ENCODE data around the gene OBSCN.
"Not testable (repeated sequence)": the region's sequence is repeated elsewhere in the genome, so short reads cannot be mapped to it uniquely, and the experiment has no call there.

Gene OBSCN

DNA sequence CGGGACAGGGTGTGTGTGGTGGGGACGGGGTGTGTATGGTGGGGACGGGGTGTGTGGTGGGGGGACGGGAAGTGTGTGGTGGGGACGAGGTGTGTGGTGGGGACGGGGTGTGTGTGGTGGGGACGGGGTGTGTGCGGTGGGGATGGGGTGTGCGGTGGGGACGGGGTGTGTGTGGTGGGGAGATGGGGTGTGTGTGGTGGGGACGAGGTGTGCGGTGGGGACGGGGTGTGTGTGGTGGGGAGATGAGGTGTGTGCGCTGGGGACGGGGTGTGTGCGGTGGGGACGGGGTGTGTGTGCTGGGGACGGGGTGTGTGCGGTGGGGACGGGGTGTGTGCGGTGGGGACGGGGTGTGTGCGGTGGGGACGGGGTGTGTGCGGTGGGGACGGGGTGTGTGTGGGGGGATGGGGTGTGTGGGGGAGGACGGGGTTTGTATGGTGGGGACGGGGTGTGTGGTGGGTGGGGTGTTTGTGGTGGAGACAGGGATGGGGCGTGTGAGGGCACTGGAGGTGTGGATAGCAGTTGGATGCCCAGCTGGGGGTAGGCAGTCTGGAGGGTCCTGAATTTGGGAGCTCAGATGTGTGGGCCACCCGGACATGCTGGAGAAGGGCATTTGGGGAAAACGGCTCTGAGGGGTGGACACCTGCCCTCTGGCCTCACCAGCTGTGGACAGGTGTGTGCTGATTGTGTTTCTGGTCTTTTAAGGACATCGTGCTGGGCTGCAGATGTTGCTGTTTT, 25.4 kb upstream of the OBSCN start:
- DNase-seq (ENCODE audit: low read depth in 2 of 2, low spot score in 1 of 2), result no peak

DNA sequence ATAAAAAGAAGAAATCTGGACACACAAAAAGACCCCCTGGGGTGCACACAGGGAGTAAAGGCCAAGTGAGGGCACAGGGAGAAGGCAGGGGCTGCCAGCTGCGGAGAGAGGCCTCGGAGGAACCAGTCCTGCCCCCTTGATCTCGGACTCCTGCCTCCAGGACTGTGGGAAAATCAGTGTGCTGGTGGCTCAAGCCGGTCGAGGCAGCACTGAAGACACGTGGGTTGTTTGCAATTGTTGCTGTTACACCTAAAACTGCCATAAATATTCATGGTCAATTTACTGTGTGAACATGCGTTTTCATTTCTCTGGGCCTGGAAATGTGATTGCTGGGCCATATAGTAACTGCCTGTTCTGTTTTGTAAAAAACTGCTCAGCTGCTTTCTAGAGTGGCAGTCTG, 23.7 kb upstream of the OBSCN start:
- no peak for DNase-seq (ENCODE audit: low read depth in 2 of 2, low spot score in 1 of 2)

DNA sequence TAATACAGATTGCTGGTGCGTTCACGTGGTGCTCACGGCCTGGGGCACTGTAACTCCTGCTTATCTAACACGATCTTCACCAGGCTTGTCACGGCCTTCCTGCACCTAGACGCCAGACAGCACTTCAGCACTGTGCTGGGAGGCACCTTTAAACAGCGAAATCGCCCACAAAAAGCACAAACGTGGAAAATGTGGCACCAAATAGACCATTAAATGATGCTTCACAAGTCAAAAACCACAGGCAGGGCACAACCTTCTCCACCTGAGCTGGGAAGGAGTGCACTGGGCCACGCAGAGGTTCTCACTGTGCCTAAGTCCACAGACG, 22.2 kb upstream of the OBSCN start:
- no peak for DNase-seq (ENCODE audit: low read depth in 2 of 2, low spot score in 1 of 2)

DNA sequence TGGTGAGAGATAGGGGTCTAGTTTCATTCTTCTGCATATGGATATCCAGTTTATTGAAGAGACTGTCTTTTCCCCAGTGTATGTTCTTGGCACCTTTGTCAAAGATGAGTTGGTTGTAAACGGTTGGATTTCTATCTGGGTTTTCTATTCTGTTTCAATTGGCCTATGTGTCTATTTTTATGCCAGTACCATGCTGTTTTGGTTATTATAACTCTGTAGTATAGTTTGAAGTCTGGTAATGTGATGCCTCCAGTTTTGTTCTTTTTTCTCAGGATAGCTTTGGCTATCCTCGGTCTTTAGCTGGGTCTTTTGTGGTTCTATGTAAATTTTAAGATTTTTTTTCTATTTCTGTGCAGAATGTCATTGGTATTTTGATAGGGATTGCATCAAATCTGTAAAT, 19.6 kb upstream of the OBSCN start:
- DNase-seq (ENCODE audit: low read depth in 2 of 2, low spot score in 1 of 2), result not testable (repeated sequence)

DNA sequence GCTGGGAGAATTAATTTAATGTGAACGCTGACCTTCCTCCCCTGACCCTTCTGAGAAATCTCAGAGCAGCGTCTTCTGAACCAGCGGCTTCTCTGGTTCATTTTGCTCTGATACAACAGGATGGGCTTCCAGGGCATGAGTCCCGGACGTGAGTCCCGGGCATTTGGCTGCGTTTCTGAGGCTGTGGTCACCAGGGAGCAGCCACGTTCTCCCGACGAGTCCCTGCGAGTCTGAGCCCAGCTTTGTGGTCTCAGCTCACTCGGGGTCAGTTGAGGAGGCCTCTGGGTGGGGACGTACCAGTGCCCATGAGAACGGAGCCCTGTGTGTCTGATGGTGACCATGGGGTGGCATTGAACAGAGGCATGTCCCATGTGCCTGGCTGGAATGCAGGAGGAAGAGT, 17.7 kb upstream of the OBSCN start:
- DNase-seq (ENCODE audit: low read depth in 2 of 2, low spot score in 1 of 2), result no peak

DNA sequence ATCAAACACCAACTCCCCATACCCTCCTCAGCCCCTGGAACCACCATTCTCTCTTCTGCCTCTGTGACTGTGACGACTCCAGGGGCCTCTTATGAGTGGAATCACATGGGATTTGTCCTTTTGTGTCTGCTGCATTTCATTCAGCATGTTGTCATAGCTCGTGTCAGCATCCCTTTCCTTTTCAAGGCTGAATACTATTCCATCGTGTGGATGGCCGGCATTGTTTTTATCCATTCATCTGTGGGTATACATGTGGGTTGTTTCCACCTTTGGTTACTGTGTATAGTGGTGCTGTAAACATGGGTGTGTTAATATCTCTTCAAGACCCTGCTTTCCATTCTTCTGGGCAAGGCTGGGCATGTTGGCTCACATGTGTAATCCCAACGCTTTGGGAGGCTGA, 17.1 kb upstream of the OBSCN start:
- DNase-seq (ENCODE audit: low read depth in 2 of 2, low spot score in 1 of 2), result no peak

DNA sequence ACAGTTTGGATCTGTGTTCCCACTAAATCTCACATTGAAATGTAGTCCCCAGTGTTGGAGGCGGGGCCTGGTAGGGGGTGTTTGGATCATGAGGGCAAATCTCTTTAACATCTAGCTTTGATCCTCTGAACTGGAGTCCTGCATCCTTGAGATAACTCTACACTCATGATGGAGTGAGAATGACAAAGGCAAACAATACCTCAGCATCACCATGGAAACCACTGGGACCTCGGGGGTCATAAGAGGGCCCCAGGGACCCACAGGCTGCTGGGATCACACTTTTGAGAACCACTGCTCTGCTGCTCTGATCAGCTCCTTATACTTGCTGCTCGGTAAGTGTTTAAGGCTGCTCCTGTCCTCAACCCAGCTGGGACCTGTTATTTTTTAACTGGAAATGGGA, 13.4 kb upstream of the OBSCN start:
- DNase-seq (ENCODE audit: low read depth in 2 of 2, low spot score in 1 of 2), result no peak

DNA sequence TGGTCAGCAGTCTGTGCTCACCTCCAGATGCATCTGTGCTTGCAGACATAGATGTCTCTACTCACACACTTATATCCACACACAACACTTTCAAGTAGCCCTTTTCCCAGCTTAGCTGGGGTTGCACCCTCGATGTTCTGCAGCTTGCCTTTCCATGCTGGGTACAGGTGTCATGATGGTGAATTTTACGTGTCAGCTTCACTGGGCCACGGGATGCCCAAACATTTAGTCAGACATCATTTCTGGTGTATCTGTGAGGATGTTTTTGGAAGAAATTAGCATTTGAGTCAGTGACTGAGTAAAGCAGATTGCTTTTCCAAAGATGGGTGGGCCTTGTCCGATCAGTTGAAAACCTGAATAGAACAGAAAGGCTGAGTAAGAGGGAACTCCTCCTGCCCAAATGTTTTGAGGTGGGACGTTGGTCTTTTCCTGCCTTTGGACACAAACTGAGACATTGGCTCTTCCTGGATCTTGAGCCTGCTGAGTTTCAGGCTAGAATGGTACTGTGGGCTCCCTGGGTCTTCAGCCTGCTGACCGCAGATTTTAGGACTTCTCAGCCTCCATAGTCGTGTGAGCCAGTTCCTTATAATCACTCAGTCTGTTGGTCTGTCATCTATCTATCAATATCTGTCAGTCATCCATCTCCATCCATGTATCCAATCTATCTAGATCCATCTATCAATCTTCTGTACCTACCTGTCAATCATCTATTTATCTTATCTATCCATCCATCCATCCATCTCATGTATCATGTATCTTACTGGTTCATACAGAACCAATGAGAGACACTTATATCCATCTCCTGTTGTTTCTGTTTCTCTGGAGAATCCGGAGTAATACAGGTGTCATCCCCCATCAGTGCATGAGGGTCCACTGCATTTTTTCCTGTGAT, 12.7 kb upstream of the OBSCN start:
- no peak for DNase-seq (ENCODE audit: low read depth in 2 of 2, low spot score in 1 of 2)

DNA sequence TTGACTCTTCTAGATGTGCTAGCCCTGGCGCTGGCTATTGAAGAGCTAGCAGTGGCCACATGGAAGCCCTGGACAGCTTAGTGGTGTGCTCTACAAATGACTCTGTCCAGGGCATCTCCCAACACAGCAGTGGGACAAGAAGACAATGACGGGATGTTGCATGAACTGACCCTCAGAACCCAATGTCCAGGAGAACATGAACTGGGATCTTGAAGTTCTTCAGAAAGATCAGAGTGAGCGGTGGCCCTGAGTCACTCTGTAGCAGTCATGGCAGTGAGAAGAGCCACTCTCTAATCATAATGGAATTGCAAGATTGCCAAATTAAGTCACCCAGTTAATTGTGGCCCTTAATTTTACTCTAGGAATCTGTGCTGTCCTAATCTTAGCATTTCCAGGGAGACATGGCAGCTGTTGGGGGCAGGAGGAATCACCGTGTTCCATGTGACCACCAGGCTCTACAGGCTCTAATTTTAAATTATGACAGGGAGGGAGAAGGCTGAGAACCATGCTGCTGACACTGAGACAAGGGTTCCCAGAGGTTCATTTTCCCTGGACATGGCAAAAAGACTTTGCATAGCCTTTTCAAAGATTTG, 10.2 kb upstream of the OBSCN start:
- no peak for DNase-seq (ENCODE audit: low read depth in 2 of 2, low spot score in 1 of 2)

DNA sequence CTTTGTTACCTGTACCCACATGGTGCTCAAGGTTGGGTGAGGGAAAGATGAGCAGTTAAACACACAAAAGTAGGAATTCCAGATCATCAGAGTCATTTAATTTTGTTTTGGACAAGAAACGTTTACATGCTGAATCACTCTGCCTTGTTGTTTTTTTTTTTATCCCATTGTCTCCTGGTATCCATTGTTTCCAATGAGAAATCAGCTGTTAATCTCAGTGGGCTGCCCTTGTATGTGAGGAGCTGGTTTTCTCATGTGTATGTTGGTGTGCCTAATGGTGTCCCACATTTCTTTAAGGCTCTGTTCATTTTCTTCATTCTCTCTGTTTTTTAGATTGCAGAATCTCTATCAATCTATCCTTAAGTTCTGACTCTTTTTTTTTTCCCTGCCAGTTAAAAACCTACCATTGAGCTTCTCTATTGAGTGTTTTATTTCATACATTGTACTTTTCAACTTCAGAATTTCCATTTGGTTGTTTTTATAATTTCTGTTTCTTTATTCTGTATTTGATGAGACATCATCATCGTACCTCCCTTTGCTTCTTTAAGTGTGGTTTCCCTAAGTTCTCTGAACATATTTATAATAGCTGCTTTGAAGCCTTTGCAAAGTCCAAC, 8.8 kb upstream of the OBSCN start:
- DNase-seq (ENCODE audit: low read depth in 2 of 2, low spot score in 1 of 2), result no peak

DNA sequence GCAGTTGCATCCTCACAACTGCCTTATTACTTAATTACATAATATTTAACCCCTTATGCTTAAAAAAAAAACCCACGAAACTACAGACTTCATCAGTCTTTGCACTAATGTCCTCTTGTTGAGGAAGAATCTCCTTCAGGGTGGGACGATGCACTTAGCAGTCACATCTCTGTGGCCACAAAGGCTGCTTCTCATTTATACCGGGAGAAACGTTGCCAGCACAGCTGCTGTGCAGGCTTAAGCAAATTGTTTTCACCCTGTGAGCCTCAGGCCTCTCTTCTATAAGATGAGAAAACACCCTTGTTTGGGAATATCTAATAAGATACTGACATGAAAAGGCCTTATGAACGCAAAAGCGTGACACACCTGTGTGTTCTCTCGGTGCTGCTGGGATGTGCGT, 2.9 kb upstream of the OBSCN start:
- no peak for DNase-seq (ENCODE audit: low read depth in 2 of 2, low spot score in 1 of 2)

DNA sequence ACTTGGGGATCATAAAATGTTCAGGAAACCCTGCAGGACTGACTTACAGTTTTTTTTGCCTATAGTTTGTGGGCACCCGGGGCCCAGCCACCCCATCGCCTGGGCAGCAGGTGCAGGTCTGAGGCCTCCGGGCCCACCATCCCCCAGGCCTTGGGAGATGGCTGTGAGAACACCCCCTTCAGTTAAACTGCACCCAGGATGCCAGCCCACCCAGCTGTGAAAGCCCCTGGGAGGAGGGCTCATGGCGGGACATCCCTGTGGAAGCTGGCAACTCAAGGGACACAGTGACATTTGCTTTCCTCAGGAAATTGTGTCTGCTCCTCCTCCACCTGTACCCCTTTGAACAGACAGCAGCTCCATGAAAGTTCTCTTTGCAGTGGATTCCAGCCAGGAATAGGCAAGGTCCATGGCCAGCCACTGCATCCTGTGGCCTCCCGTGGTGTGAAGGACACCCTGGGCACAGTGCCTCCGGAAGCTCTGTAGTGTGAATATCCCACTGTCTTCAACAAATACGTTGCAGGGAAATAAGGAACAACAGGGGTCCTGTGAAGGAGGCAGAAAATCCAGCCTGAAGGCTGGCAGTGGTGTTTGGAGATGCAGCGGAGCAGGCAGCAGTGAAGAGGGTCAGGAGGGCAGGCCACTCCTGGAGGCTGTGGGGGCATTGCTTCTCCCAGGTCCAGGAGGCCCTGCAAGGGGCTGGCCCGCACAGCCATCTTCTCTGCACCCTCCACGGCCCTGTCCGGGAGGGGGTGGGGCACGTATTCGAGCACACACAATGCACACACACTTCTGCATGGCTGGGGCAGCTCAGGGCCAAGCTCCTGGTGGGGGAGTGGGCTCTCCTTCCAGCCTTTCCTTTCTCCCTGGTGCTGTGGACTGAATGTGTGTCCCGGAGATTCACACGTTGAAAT, 2.1 kb upstream of the OBSCN start:
- DNase-seq (ENCODE audit: low read depth in 2 of 2, low spot score in 1 of 2), result no peak

DNA sequence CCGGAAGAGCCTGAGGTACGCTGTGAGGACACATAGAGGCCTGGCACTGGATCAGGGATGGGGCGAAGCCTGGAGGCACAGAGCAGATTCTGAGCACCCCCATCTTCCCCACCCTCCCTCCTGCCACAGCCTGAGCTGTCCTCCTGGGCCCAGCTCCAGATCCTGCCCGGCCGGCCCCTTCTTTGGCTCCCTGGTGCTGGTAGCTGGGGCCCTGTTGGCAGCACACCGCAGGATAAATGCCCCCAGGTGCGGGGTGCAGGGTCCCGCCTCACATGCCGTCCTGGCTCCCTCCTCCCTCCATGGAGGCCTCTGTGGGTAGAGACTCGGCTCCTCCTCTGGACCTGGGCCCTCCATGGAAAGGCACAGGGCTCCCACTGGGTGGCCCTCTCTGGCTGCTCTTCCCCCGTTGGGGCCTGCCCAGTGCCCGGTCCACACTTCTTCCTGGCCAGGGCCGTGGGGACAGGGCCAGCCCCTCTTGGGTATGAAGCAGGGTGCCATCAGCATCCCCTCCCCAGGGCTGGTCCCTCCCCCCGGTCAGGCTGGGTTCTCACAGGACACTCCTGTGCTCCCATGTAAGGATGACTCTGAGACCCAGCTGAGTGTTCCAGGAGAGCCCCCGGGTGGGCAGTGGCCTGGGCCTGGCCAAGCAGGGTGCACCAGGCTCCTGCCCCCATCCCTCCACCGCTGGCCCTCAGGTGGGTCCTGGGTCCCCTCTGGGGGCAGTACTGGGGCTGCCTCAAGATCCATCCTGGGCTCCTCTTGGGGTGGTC, 1.1 kb upstream of the OBSCN start:
- no peak for DNase-seq (ENCODE audit: low read depth in 2 of 2, low spot score in 1 of 2)

DNA sequence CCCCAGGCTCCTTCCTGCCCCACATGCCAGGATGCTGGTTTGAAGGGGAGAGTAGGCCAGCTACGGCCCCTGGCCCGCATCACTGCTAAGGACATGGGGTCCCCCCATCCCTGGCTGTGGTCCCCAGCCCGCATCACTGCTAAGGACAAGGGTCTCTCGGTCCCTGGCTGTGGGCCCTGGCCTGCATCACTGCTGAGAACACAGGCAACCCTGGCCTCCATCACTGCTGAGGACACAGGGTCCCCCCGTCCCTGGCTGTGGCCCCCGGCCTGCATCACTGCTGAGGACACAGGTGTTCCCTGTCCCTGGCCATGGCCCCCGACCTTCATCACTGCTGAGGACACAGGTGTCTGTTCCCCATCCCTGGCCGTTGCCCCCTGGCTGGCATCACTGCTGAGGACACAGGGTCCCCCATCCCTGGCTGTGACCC, 448 bp upstream of the OBSCN start:
- no peak for DNase-seq (ENCODE audit: low read depth in 2 of 2, low spot score in 1 of 2)

DNA sequence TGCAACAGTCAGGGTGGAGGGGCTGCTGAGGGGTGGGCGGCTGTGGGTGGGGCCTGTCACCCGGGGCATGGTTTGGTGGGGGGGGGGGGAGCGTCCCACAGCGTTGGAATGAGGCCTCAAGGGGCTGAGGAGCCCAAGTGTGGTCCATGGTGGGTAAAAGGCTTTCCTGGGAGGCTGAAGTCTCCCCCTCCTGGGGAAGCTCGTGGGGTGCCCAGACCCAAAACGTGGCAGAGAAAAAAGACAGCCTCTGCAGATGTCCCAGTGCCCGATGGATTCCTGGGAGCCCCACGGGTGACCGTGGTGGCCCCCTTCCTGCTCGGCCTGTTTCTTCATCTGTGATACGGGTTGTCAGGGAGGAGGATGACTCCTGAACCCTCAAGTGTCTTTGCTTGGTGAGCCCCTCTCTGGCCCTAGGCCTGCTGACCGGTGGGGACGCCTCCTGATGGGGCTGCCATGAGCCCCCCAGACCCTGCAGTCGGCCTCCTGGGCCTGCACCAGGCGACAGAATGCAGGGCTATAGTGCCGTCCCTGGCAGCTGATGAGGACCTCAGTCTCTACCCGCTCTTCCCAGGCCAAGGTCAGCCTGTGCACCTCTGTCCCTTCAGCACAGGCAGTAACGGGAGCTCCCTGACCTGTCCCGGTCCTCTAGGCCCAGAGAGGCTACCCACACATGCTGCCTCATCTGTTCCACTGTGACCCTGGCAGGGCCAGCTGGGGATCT, 1.1 kb downstream of the OBSCN start:
- DNase-seq (ENCODE audit: low read depth in 2 of 2, low spot score in 1 of 2), result no peak

DNA sequence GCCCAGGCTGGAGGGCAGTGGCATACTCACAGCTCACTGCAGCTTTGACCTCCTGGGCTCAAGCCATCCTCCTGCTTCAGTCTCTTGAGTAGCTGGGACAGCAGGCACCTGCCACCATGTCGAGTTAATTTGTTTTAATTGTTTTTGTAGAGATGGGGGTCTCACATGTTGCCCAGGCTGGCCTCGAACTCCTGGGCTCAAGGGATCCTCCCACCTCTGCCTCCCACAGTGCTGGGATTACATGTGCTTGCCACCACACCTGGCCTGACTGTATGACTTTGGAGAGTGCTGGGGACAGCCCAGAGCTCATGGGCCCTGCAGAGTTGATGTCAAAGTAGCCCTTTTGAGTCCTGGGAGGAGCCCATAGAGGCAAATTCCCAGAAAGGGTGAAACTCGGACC, 1.8 kb downstream of the OBSCN start:
- DNase-seq (ENCODE audit: low read depth in 2 of 2, low spot score in 1 of 2), result no peak

DNA sequence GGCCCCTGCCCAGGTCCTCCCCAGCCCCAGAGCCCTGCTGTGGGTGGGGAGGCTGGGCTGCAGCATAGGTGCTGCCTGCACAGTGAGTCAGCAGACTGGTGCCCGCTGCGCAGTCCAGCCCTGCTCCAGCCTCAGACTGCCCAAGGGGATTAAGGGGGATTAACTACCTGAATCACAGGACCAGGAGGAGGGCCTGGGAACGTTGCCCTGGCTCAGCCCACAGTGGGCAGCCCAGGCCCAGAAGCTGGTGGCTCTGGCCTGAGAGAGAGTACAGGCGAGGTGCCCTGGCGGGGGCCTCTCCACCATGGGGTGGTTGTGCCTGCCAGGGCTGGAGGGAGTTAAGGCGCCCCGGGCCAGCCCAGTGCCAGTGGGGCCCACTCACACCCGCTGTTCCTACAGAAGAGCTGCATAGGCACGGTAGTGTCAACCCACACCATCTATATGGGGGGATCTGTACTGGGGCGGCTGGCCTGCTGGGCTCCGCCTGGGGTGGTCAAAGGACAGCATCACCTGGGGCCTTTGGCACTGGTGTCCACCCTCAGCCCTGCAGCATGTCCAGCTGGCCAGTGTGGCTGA, 2.3 kb downstream of the OBSCN start:
- no peak for DNase-seq (ENCODE audit: low read depth in 2 of 2, low spot score in 1 of 2)

DNA sequence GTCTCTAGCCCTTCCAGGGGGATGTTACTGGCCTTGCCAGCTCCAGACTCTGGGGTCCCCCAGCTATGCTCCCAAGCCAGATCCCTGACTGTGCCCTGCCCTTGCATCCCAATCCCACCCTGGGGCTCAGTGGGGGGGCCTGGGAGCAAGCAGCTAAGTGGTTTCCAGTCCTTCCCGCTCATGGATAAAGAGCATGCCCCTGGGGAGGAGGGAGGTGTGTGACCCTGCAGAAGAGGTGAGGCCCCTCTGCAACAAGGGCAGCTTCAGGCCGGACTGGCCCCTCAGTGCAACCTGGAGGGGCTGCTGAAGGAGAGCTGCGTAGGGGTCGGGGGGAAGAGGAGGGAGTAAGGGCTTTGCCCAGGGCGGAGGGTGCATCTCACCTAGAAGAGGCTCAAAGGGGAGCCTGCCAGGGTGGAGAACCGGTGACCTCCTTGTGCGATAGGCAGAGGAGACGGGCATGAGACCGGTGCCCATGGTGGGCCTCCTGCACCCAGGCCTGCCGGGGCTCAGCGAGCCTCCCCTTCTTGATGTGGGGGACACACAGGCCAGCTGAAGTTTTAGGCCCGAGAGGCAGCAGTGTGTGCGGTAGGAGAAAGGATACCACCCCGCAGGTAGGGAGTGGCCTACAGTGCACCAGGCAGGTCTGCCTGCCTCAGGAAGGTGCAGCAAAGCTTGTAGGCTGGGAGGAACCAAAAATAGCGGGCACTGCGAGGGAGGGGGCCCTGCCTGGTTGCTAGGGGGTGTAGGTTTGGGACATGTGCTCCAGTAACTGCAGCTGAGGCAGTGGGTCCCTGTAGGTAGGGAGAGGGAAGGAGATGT, 3.1 kb downstream of the OBSCN start:
- no peak for DNase-seq (ENCODE audit: low read depth in 2 of 2, low spot score in 1 of 2)

All from stimulated activated CD8-positive, alpha-beta memory T cell treated with anti-CD3 and anti-CD28 coated beads, Interleukin-4, amount 100 ng/mL, for 4 hours (primary cell).